HepG2 (cell line): ENCODE results near the gene SPTSSA. TPM values are rescaled to one million over a fixed set of nuclear protein-coding genes. Genes with fewer than 3 reads are reported as not detected.
A peak's percentile ranks its signal among the peaks of the same experiment; 100 is the strongest.

Source experiments
- AGO2 ChIP-seq: fragments of 200-400 bp; formaldehyde crosslinking; optimal IDR thresholded peaks from 2 replicates; pipeline ENCODE3; 2017; ENCODE audit warnings: mild to moderate bottlenecking, low read depth, low read length, moderate library complexity
- CHD4 ChIP-seq: fragments of 200-600 bp; sonication (generic); IDR thresholded peaks from 2 replicates; pipeline ENCODE4 v1.7.0; 2017; ENCODE audit warnings: mild to moderate bottlenecking, low read length, borderline replicate concordance
- FOXA1 ChIP-seq, 2 experiments: fragments of 450-650 bp in 1 of 2; sonication (generic) in 1 of 2; formaldehyde crosslinking in 1 of 2; IDR thresholded peaks; 2 replicates each; pipeline versions ENCODE4 v1.4.0 to v1.6.1; 2016 to 2020; ENCODE audit warnings: missing genetic modification reagents in 1 of 2
- HNF4A ChIP-seq: sonication (generic); formaldehyde crosslinking; IDR thresholded peaks from 2 replicates; pipeline ENCODE4 v1.4.0; 2020; ENCODE audit warnings: missing genetic modification reagents
- KLF16 ChIP-seq, 2 experiments: sonication (generic) in 1 of 2; formaldehyde crosslinking in 1 of 2; IDR thresholded peaks; 2 replicates each; pipeline versions ENCODE4 v1.6.1 to v1.8.0; 2016 to 2023; ENCODE audit warnings: missing genetic modification reagents in 2 of 2, missing compliant biosample characterization in 1 of 2
- MEIS2 ChIP-seq: sonication (generic); formaldehyde crosslinking; IDR thresholded peaks from 2 replicates; pipeline ENCODE4 v1.9.0; 2021; ENCODE audit warnings: mild to moderate bottlenecking, missing genetic modification reagents
- MTF2 ChIP-seq: sonication (generic); formaldehyde crosslinking; IDR thresholded peaks from 2 replicates; pipeline ENCODE4 v1.5.0; 2020; ENCODE audit warnings: missing genetic modification reagents, borderline replicate concordance
- RARG ChIP-seq: sonication (generic); formaldehyde crosslinking; IDR thresholded peaks from 2 replicates; pipeline ENCODE4 v1.4.0; 2020; ENCODE audit warnings: low read depth, mild to moderate bottlenecking, missing genetic modification reagents
- RXRA ChIP-seq: sonication (generic); formaldehyde crosslinking; IDR thresholded peaks from 2 replicates; pipeline ENCODE4 v1.5.1; 2020; ENCODE audit warnings: missing genetic modification reagents
- SMAD9 ChIP-seq: sonication (generic); formaldehyde crosslinking; IDR thresholded peaks from 2 replicates; pipeline ENCODE4 v1.5.1; 2020; ENCODE audit warnings: mild to moderate bottlenecking, missing genetic modification reagents
- SNAI1 ChIP-seq: sonication (generic); formaldehyde crosslinking; IDR thresholded peaks from 2 replicates; pipeline ENCODE4 v1.5.0; 2020; ENCODE audit warnings: mild to moderate bottlenecking, missing genetic modification reagents, borderline replicate concordance
- TBX2 ChIP-seq: sonication (generic); formaldehyde crosslinking; IDR thresholded peaks from 2 replicates; pipeline ENCODE4 v1.5.0; 2020; ENCODE audit warnings: missing genetic modification reagents, mild to moderate bottlenecking, borderline replicate concordance
- XRCC5 ChIP-seq: fragments of 200-400 bp; formaldehyde crosslinking; optimal IDR thresholded peaks from 2 replicates; pipeline ENCODE3; 2017; ENCODE audit warnings: mild to moderate bottlenecking, low read length
- ZFP36L2 ChIP-seq: sonication (generic); formaldehyde crosslinking; IDR thresholded peaks from 2 replicates; pipeline ENCODE4 v1.4.0; 2020; ENCODE audit warnings: missing genetic modification reagents
- ZMYM4 ChIP-seq: sonication (generic); formaldehyde crosslinking; IDR thresholded peaks from 2 replicates; pipeline ENCODE4 v1.8.1; 2023; ENCODE audit warnings: mild to moderate bottlenecking, missing genetic modification reagents
- ZNF652 ChIP-seq: IDR thresholded peaks from 2 replicates; pipeline ENCODE4 v1.6.1; 2016; ENCODE audit warnings: low read depth, borderline replicate concordance
- polyA plus RNA-seq, 8 experiments: library from polyadenylated mRNA; depleted of rRNA in 3 of 8; stranded (reverse) in 7 of 8; unstranded in 1 of 8; fragments of >200 nt; fragmentation: Illumina TruSeq in 4 of 8; extraction: Trizol in 4 of 8; gene quantifications; 2 replicates each; pipeline versions ENCODE4 v1.2.1 to v1.2.3, GENCODE V29; 2011 to 2016; ENCODE audit warnings: low read depth in 4 of 8, missing spikeins in 1 of 8, mixed read lengths in 1 of 8; ENCODE audit not compliant: insufficient read depth in 1 of 8
- total RNA-seq, 5 experiments: library from RNA; depleted of rRNA; stranded (reverse); fragments of >200 nt; fragmentation: Illumina TruSeq; extraction: Trizol; gene quantifications; 2 replicates each; pipeline ENCODE4 v1.2.3, GENCODE V29; 2016; ENCODE audit warnings: low read depth in 1 of 5
- TF ChIP-seq, protein P1 (sequence below): sonication (generic); formaldehyde crosslinking; IDR thresholded peaks from 2 replicates; pipeline ENCODE4 v1.4.0; 2020; ENCODE audit warnings: missing genetic modification reagents
- TF ChIP-seq, protein P2 (sequence below): sonication (generic); formaldehyde crosslinking; IDR thresholded peaks from 2 replicates; pipeline ENCODE4 v1.5.0; 2020; ENCODE audit warnings: mild to moderate bottlenecking, missing genetic modification reagents
- TF ChIP-seq, protein P3 (sequence below), 2 experiments: sonication (generic) in 1 of 2; formaldehyde crosslinking in 1 of 2; IDR thresholded peaks; 2 replicates each; pipeline versions ENCODE4 v1.5.1 to v1.6.1; 2011 to 2020; ENCODE audit warnings: borderline replicate concordance in 1 of 2, low read depth in 1 of 2, low read length in 1 of 2, mild to moderate bottlenecking in 1 of 2, missing genetic modification reagents in 1 of 2, moderate library complexity in 1 of 2
- TF ChIP-seq, protein P4 (sequence below): sonication (generic); formaldehyde crosslinking; IDR thresholded peaks from 2 replicates; pipeline ENCODE4 v1.5.0; 2020; ENCODE audit warnings: missing genetic modification reagents

Gene SPTSSA
- total and polyA plus RNA-seq, 2 of the 13 experiments (the other 11 are each of a cell fraction or from before 2014, with no cell fraction given), result 19.1 to 86.1 TPM

DNA sequence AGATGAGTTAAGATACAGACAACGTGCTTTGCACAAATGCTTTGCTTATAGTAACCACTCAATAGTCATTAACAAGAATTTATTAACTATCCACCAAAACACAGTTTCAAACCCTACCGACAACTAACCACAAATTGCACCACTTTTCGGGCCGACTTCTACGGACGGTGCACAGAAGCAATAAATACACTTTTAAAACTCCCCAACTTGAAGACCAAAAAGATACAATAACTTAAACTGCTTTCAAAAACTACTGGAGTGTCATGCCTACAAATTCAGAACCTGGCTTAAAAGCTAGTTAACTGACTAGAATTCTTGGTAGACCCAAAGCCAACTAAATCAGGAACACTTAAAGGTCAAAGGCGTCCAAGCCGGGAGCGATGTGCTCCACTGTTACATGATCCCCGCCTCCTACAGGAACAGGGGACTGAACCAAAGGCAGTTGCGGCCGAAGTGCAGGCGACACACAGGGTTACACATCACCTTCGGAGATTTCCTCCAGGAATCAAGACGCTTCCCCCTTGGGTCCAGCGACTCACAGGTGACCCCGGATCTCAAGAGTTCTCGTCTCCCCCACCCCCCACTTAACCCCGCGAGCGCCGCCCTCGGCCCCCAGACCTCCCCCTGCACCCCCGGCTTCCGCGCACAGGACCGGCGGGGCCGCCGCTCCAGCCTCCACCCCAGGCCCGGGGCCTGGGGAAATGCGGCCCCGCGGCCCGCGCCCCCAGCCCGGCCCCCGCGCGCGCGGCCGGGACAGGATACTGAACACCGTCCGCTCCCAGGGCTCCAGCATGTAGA lies 507 bp downstream of the SPTSSA start (continued):
- TF ChIP-seq, protein P1, sequence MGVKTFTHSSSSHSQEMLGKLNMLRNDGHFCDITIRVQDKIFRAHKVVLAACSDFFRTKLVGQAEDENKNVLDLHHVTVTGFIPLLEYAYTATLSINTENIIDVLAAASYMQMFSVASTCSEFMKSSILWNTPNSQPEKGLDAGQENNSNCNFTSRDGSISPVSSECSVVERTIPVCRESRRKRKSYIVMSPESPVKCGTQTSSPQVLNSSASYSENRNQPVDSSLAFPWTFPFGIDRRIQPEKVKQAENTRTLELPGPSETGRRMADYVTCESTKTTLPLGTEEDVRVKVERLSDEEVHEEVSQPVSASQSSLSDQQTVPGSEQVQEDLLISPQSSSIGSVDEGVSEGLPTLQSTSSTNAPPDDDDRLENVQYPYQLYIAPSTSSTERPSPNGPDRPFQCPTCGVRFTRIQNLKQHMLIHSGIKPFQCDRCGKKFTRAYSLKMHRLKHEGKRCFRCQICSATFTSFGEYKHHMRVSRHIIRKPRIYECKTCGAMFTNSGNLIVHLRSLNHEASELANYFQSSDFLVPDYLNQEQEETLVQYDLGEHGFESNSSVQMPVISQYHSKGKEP (CRISPR knock-in tag), result peak; percentile 33; the same call in 1 of the 2 replicates
- TF ChIP-seq RXRA (CRISPR knock-in tag), result no peak; the same call in 1 of the 2 replicates
- TF ChIP-seq HNF4A (CRISPR knock-in tag), result peak; percentile 70
- TF ChIP-seq TBX2, result 0 out of 2 replicates have a peak, but pooled peaks have one; percentile 5
- TF ChIP-seq, protein P2, sequence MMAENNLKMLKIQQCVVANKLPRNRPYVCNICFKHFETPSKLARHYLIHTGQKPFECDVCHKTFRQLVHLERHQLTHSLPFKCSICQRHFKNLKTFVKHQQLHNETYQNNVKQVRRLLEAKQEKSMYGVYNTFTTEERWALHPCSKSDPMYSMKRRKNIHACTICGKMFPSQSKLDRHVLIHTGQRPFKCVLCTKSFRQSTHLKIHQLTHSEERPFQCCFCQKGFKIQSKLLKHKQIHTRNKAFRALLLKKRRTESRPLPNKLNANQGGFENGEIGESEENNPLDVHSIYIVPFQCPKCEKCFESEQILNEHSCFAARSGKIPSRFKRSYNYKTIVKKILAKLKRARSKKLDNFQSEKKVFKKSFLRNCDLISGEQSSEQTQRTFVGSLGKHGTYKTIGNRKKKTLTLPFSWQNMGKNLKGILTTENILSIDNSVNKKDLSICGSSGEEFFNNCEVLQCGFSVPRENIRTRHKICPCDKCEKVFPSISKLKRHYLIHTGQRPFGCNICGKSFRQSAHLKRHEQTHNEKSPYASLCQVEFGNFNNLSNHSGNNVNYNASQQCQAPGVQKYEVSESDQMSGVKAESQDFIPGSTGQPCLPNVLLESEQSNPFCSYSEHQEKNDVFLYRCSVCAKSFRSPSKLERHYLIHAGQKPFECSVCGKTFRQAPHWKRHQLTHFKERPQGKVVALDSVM (CRISPR knock-in tag), result peak; percentile 31; the same call in 1 of the 2 replicates
- TF ChIP-seq KLF16 (CRISPR knock-in tag; IDR thresholded peaks at IDR 0.05), result peak in 1 of 2 experiments; percentile 61; a peak in 1 of 4 replicates
- TF ChIP-seq FOXA1 (IDR thresholded peaks at IDR 0.05), result no peak
- peak; percentile 39; the same call in 1 of the 2 replicates for TF ChIP-seq FOXA1 (CRISPR knock-in tag; IDR thresholded peaks at IDR 0.05)
- TF ChIP-seq ZFP36L2 (CRISPR knock-in tag), result peak; percentile 25; the same call in 1 of the 2 replicates
- TF ChIP-seq ZMYM4 (CRISPR knock-in tag), result peak; percentile 32; the same call in 1 of the 2 replicates
- peak; percentile 69 for TF ChIP-seq ZNF652 (CRISPR knock-in tag)
- peak; percentile 40; the same call in 1 of the 2 replicates for TF ChIP-seq MTF2 (CRISPR knock-in tag)
- TF ChIP-seq RARG (CRISPR knock-in tag), result no peak
- TF ChIP-seq XRCC5, result peak; percentile 25
- TF ChIP-seq SNAI1 (CRISPR knock-in tag), result no peak; the same call in 1 of the 2 replicates
- TF ChIP-seq, protein P3, sequence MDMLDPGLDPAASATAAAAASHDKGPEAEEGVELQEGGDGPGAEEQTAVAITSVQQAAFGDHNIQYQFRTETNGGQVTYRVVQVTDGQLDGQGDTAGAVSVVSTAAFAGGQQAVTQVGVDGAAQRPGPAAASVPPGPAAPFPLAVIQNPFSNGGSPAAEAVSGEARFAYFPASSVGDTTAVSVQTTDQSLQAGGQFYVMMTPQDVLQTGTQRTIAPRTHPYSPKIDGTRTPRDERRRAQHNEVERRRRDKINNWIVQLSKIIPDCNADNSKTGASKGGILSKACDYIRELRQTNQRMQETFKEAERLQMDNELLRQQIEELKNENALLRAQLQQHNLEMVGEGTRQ (IDR thresholded peaks at IDR 0.05; ENCODE audit: low read depth, low read length), result no peak
- TF ChIP-seq, protein P3 (CRISPR knock-in tag; IDR thresholded peaks at IDR 0.05; ENCODE audit: borderline replicate concordance), result no peak
- TF ChIP-seq CHD4, result 0 out of 2 replicates have a peak, but pooled peaks have one; percentile 30
- TF ChIP-seq SMAD9 (CRISPR knock-in tag), result peak; percentile 35; the same call in 1 of the 2 replicates
- TF ChIP-seq, protein P4, sequence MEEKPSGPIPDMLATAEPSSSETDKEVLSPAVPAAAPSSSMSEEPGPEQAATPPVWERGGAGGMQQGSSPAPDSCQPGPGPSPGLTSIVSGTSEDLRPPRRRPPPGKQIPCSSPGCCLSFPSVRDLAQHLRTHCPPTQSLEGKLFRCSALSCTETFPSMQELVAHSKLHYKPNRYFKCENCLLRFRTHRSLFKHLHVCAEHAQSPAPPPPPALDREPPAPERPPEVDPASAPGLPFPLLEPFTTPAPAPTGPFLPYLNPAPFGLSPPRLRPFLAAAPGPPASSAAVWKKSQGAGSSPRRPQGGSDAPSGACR, result peak; percentile 90; the same call in 1 of the 2 replicates
- no peak for TF ChIP-seq MEIS2 (CRISPR knock-in tag)
- peak; percentile 80 for TF ChIP-seq AGO2
